Caki2 (cell line): ENCODE data around the gene COX10. TPM values are rescaled to one million over a fixed set of nuclear protein-coding genes. Genes with fewer than 3 reads are reported as not detected.
A peak's percentile ranks its signal among the peaks of the same experiment; 100 is the strongest.
"Not testable (repeated sequence)": the region's sequence is repeated elsewhere in the genome, so short reads cannot be mapped to it uniquely, and the experiment has no call there.

Source experiments
- DNase-seq: peaks from one replicate; pipeline ENCODE4 v3.0.0-alpha.2; 2015; ENCODE audit warnings: low read depth
- in situ Hi-C: cut with HindIII; loops from 2 replicates; pipeline ENCODE4 v1.10.0; 2016; ENCODE audit warnings: low sequenced_read_pairs, low pct_unique_long_range_greater_than_20kb, mixed read lengths
- total RNA-seq: library from RNA; depleted of rRNA; stranded (reverse); fragments of >200 nt; shearing (Covaris generic); gene quantifications from 2 replicates; pipeline ENCODE4 v1.2.3, GENCODE V29; 2014; ENCODE audit warnings: low replicate concordance; rRNA removed

Gene COX10
- total RNA-seq: 10.6 and 11.8 TPM in 2 replicates

- in situ Hi-C loops: no loop called here
- peak; percentile 83 for DNase-seq
These were observed at the start of gene COX10 for GRCh38 chr17:14069251-14070021. Gene COX10 (plus strand): TSS chr17:14069504. CDS start chr17:14069606, 102 bp downstream.

GRCh38 chr17:14021651-14022294 lies 47.5 kb upstream of the COX10 start:
- in situ Hi-C loops, DNase-seq: not testable (repeated sequence)

GRCh38 chr17:14029755-14030154 lies 39.5 kb upstream of the COX10 start:
- in situ Hi-C loops, DNase-seq: not testable (repeated sequence)

GRCh38 chr17:14032234-14032633 lies 37.1 kb upstream of the COX10 start:
- in situ Hi-C loops: no loop called here
- no peak for DNase-seq

GRCh38 chr17:14033166-14033565 lies 36.1 kb upstream of the COX10 start:
- in situ Hi-C loops: no loop called here
- no peak for DNase-seq

GRCh38 chr17:14037453-14037852 lies 31.9 kb upstream of the COX10 start:
- DNase-seq: no peak
- in situ Hi-C loops: no loop called here

GRCh38 chr17:14038206-14038605 lies 31.1 kb upstream of the COX10 start:
- DNase-seq: no peak
- in situ Hi-C loops: no loop called here

- in situ Hi-C loops: no loop called here
- DNase-seq: no peak
These were observed 26.9 kb upstream of the COX10 start for GRCh38 chr17:14042411-14042810.

- in situ Hi-C loops: no loop called here
- no peak for DNase-seq
These were observed 24.6 kb upstream of the COX10 start for GRCh38 chr17:14044702-14045101.

- DNase-seq: no peak
- in situ Hi-C loops: no loop called here
These were observed 22.3 kb upstream of the COX10 start for GRCh38 chr17:14046978-14047377.

GRCh38 chr17:14047591-14047990 lies 21.7 kb upstream of the COX10 start:
- in situ Hi-C loops: no loop called here
- DNase-seq: no peak

- no peak for DNase-seq
- in situ Hi-C loops: no loop called here
These were observed 21.1 kb upstream of the COX10 start for GRCh38 chr17:14048169-14048568.

- no peak for DNase-seq
- in situ Hi-C loops: no loop called here
These were observed 18.7 kb upstream of the COX10 start for GRCh38 chr17:14050616-14051015.

- DNase-seq: no peak
- in situ Hi-C loops: no loop called here
These were observed 17.6 kb upstream of the COX10 start for GRCh38 chr17:14051692-14052091.

GRCh38 chr17:14052886-14053615 lies 16.3 kb upstream of the COX10 start:
- no peak for DNase-seq
- in situ Hi-C loops: no loop called here

GRCh38 chr17:14057591-14057990 lies 11.7 kb upstream of the COX10 start:
- DNase-seq: no peak
- in situ Hi-C loops: no loop called here

- in situ Hi-C loops: no loop called here
- no peak for DNase-seq
These were observed 11.3 kb upstream of the COX10 start for GRCh38 chr17:14058051-14058450.

GRCh38 chr17:14060706-14061105 lies 8.6 kb upstream of the COX10 start:
- no peak for DNase-seq
- in situ Hi-C loops: no loop called here
